DOHH2 (cell line): ENCODE results near the gene FBN2.

ENCODE experiments used
- H3F3A ChIP-seq: fragments of 200-600 bp; sonication (generic), shearing (Covaris generic); 2 replicates; pipeline ENCODE4 v1.6.0; 2016; ENCODE audit warnings: antibody characterized with exemption, mild to moderate bottlenecking; ENCODE audit not compliant: control insufficient read depth, insufficient read depth
- H3K27ac ChIP-seq: fragments of 200-600 bp; sonication (generic); 2 replicates; pipeline ENCODE4 v1.5.1; 2014; ENCODE audit warnings: low read depth, mild to moderate bottlenecking, low read length, moderate library complexity
- H3K27me3 ChIP-seq: fragments of 200-600 bp; sonication (generic); 2 replicates; pipeline ENCODE4 v1.6.1; 2014; ENCODE audit warnings: mild to moderate bottlenecking, low read length, mixed read lengths; ENCODE audit not compliant: control insufficient read depth
- H3K36me3 ChIP-seq: fragments of 200-600 bp; sonication (generic); 2 replicates; pipeline ENCODE4 v1.6.1; 2014; ENCODE audit warnings: mild to moderate bottlenecking, low read length, moderate library complexity, mixed read lengths; ENCODE audit not compliant: control insufficient read depth
- H3K4me1 ChIP-seq: fragments of 200-600 bp; sonication (generic); 2 replicates; pipeline ENCODE4 v1.6.1; 2014; ENCODE audit warnings: mild to moderate bottlenecking, low read length, mixed read lengths; ENCODE audit not compliant: control insufficient read depth
- H3K4me2 ChIP-seq: fragments of 200-600 bp; sonication (generic); 2 replicates; pipeline ENCODE4 v1.6.0; 2014; ENCODE audit warnings: mild to moderate bottlenecking, low read length, moderate library complexity
- H3K4me3 ChIP-seq: fragments of 200-600 bp; sonication (generic); 2 replicates; pipeline ENCODE4 v1.5.1; 2014; ENCODE audit warnings: mild to moderate bottlenecking, low read length, mixed read lengths
- H3K79me2 ChIP-seq: fragments of 200-600 bp; sonication (generic); 2 replicates; pipeline ENCODE4 v1.6.1; 2014; ENCODE audit warnings: mild to moderate bottlenecking, low read length, mixed read lengths; ENCODE audit not compliant: control insufficient read depth
- H3K9me2 ChIP-seq: fragments of 200-600 bp; sonication (generic); replicated peaks from 2 replicates; pipeline ENCODE4 v1.6.1; 2014; ENCODE audit warnings: mild to moderate bottlenecking, low read length, mixed read lengths; ENCODE audit not compliant: control insufficient read depth
- H3K9me3 ChIP-seq: fragments of 200-600 bp; sonication (generic); 2 replicates; pipeline ENCODE4 v1.6.1; 2014; ENCODE audit warnings: antibody characterized with exemption, low read length, mixed read lengths; ENCODE audit not compliant: control insufficient read depth, insufficient read depth
- H4K20me1 ChIP-seq: fragments of 200-600 bp; sonication (generic); 2 replicates; pipeline ENCODE4 v1.6.0; 2014; ENCODE audit warnings: low read depth, mild to moderate bottlenecking, antibody characterized with exemption, low read length, moderate library complexity; ENCODE audit not compliant: control insufficient read depth, insufficient read depth
- CTCF ChIP-seq: fragments of 200-600 bp; sonication (generic); IDR thresholded peaks from one replicate; pipeline ENCODE4 v1.5.1; 2014; ENCODE audit warnings: antibody characterized with exemption, mild to moderate bottlenecking, low read depth, low read length; ENCODE audit not compliant: poor library complexity, severe bottlenecking
- EZH2phosphoT487 ChIP-seq: fragments of 200-600 bp; sonication (generic); IDR thresholded peaks from 2 replicates; pipeline ENCODE4 v1.6.1; 2017; ENCODE audit warnings: borderline replicate concordance, mild to moderate bottlenecking, antibody characterized with exemption, low read length, moderate library complexity, mixed read lengths

The FBN2 gene

GRCh38 chr5:128303593-128303992, 234.5 kb downstream of the FBN2 start:
- Histone ChIP-seq H3K36me3 (no peaks in the 10 kb centered on the region), H3K27me3 (no peaks in the 10 kb centered on the region), H3K79me2 (no peaks in the 10 kb centered on the region), H3F3A (no peaks in the 10 kb centered on the region), H3K4me1 (no peaks in the 10 kb centered on the region), H3K4me2 (no peak overlapping the region), H3K9me3 (no peaks in the 10 kb centered on the region), H3K9me2 (no peaks in the 10 kb centered on the region), H4K20me1 (no peaks in the 10 kb centered on the region), H3K27ac (no peak overlapping the region), H3K4me3 (no peak overlapping the region)
- TF ChIP-seq CTCF (no peak), EZH2phosphoT487 (no peak)

DNA sequence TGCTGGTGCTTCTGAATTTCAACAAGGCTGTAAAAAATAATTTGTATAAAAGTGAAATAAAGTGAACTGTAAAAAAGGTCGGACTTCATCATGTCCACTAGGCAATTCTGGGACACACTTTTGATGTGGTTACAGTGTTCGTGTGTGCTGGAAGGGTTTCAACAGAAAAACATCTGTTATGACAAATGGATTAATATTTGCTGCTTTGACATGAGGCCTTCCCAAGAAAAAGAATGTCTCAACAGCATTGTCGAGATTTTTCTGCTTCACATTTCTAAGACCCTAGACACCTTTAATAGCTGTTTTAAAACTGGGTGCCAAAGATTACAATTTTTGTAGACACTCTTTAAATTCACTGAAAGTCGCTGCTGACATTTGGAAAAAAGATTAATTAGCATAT, 237.9 kb downstream of the FBN2 start:
- no peaks in the 10 kb centered on the region for H3K36me3 ChIP-seq
- H3K4me1 ChIP-seq = no peaks in the 10 kb centered on the region
- H4K20me1 ChIP-seq = no peaks in the 10 kb centered on the region

GRCh38 chr5:128290152-128290858, 247.7 kb downstream of the FBN2 start:
- no peaks in the 10 kb centered on the region for H3K27me3 ChIP-seq
- H3K9me3 ChIP-seq = no peaks in the 10 kb centered on the region
- H3K4me2 ChIP-seq = no peak overlapping the region
- no peaks in the 10 kb centered on the region for H3F3A ChIP-seq
- H3K9me2 ChIP-seq = no peaks in the 10 kb centered on the region
- H4K20me1 ChIP-seq = no peaks in the 10 kb centered on the region
- H3K79me2 ChIP-seq = no peaks in the 10 kb centered on the region
- no peaks in the 10 kb centered on the region for H3K36me3 ChIP-seq
- H3K27ac ChIP-seq = no peak overlapping the region
- no peak overlapping the region for H3K4me3 ChIP-seq
- TF ChIP-seq CTCF (no peak), EZH2phosphoT487 (no peak)
- H3K4me1 ChIP-seq = no peaks in the 10 kb centered on the region

More for the DNA sequence above, 237.9 kb downstream of the FBN2 start:
- Histone ChIP-seq H3K9me3 (no peaks in the 10 kb centered on the region), H3F3A (no peaks in the 10 kb centered on the region), H3K4me3 (no peak overlapping the region), H3K27me3 (no peaks in the 10 kb centered on the region), H3K27ac (no peak overlapping the region), H3K9me2 (no peaks in the 10 kb centered on the region), H3K79me2 (no peaks in the 10 kb centered on the region), H3K4me2 (no peak overlapping the region)
- TF ChIP-seq EZH2phosphoT487 (no peak), CTCF (no peak)
